GM19468 (cell line): ENCODE results near the gene HOXA7.

Experiments
- ATAC-seq: cut with Tn5 transposase; IDR thresholded peaks from one replicate; pipeline ENCODE4 v1.9.1; 2021; ENCODE audit warnings: mild to moderate bottlenecking, moderate library complexity, moderate number of reproducible peaks; ENCODE audit not compliant: unreplicated experiment; ENCODE audit errors: extremely low read depth

The HOXA7 gene

DNA sequence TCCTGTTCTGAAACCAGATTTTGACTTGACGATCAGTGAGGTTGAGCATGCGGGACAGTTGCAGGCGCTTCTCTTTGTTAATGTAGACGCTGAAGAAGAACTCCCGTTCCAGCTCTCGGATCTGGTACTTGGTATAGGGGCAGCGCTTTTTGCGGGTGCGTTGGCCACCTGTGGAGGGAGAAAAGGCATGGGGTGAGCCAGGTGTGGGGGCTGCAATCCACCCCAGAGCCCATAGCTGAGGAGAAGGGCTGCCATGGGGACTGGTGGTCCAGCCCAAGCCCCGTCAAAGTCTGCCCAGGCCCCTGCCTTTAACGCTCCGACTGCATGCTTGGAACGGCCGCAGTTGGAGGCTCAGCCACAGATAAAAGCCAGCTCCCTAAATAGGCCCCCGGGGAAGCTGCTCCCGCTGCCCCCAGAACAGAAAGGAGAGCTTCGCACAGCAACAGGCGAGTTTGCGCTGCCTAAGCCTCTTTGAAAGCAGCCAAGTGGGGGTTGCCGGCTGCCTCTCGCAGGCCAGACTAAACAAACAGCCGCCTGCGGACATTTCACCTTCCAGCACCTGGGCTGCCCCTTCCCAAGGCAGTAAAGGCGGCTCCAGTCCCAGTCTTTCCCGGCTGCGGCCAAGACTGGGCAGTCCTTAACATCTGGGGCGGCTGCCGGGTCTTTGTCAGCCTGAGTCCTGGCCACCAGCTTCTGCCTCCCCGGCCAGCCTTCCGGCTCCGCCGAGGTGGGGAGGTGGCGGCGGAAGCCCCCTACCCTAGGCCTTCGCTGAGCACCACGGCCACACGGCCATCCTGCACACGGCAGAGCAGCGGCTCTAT lies 26.6 kb upstream of the HOXA7 start:
- ATAC-seq, result no peak

- ATAC-seq, result no peak
Measured at GRCh38 chr7:27182285-27182841, 25.9 kb upstream of the HOXA7 start.

- no peak for ATAC-seq
Measured at GRCh38 chr7:27181795-27182275, 25.4 kb upstream of the HOXA7 start.

- ATAC-seq, result no peak
Measured at GRCh38 chr7:27180431-27181420, 24.3 kb upstream of the HOXA7 start.

DNA sequence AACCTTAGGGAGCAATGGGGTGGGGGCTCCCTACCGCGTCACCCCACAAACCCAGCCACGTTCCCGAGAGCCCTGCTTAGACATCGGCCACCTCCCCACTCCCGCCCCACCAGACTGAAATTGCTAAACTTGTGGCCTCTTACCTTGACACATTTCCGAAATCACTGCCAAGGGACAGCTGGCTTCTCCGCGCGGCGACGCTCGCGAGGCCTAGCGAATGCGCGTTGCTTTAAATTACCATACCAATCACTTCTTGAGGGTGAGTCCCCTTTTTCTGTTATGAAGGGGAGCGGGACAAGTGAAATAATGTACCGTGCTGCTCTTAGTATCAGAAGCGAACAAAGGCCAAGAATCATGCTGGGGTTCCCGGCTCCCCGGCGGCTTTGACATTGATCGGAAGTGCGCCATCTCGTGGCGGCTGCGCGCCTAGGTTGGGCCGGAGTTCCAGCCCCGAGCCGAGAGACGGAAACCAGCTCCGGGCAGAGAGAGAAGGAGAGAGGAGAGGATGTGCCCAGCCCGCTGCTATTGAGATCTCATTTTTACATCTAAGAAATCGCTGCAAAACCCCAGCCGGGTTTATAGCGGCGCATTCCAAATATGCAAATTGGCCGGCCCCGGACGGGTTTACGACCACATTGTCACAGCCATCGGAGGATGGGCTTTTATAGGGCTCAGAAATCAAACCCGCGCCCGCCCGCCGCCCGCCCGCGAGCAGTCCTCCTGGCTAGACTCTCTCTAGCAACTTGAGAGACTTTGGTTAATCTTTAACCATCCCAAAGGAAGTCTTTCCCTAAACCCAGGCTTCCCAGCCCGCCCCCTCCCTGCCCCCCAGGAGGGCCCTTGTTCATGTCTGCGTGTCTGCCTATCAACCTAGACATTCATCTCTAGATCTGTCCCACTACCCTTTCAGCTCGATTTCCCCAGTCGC lies 23.3 kb upstream of the HOXA7 start:
- ATAC-seq, result no peak

DNA sequence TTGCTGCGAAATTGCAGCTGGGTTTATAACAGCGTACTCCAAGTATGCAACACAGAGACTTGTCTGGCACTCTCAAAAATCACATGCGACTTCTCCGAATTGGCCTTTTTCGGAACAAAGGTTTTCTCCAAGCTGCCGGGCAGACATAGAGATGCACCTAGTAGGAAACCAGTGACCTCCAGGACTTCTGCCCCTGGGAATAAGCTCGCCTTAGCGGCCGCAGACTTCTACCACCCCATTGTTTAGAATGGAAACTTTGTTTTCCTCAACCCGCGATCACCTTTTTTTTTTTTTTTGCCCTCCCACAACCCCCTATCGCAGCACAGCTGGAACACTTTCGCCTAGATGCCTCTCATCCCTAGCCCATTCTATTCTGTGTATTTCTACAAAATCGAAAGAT lies 22.6 kb upstream of the HOXA7 start:
- no peak for ATAC-seq

DNA sequence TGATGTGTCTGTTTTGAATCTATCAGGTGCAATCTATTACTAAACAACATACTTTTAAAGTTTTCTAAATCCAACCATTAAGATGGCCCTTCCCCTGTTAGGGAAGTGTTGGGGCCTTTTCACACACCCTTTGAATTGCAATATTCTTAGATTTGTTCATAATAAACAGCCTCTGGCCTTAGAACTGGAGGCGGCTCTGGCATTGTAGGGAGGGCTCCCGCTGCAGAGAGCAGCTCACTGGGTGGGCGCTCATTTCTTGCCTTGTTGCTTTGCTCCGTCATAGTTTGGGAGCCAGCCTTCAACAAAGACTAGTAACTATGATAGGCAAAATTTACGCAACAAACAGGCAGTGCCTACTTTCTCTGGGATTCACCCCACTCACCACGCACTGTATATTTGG lies 21.9 kb upstream of the HOXA7 start:
- ATAC-seq, result no peak

- ATAC-seq, result no peak
Measured at GRCh38 chr7:27177795-27178320, 21.4 kb upstream of the HOXA7 start.

- no peak for ATAC-seq
Measured at GRCh38 chr7:27176962-27177794, 20.7 kb upstream of the HOXA7 start.

DNA sequence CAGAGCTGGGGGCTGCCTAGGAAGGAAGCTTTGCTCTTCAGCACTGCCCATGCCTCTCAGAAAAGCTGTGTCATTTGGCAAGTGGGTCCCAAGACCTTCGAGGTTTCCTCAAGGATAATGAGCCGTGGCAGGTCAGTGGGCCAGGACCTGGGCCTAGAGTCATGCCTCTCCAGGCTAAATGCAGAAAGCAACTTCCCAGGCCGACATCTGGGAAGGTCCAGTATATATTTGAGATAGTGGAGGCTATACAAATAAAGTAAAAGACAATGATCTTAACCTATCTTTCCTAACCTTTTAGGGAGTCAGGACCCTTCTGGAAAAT lies 20.0 kb upstream of the HOXA7 start:
- ATAC-seq, result no peak

GRCh38 chr7:27175626-27176523 lies 19.4 kb upstream of the HOXA7 start:
- no peak for ATAC-seq

GRCh38 chr7:27174874-27175625 lies 18.6 kb upstream of the HOXA7 start:
- no peak for ATAC-seq

DNA sequence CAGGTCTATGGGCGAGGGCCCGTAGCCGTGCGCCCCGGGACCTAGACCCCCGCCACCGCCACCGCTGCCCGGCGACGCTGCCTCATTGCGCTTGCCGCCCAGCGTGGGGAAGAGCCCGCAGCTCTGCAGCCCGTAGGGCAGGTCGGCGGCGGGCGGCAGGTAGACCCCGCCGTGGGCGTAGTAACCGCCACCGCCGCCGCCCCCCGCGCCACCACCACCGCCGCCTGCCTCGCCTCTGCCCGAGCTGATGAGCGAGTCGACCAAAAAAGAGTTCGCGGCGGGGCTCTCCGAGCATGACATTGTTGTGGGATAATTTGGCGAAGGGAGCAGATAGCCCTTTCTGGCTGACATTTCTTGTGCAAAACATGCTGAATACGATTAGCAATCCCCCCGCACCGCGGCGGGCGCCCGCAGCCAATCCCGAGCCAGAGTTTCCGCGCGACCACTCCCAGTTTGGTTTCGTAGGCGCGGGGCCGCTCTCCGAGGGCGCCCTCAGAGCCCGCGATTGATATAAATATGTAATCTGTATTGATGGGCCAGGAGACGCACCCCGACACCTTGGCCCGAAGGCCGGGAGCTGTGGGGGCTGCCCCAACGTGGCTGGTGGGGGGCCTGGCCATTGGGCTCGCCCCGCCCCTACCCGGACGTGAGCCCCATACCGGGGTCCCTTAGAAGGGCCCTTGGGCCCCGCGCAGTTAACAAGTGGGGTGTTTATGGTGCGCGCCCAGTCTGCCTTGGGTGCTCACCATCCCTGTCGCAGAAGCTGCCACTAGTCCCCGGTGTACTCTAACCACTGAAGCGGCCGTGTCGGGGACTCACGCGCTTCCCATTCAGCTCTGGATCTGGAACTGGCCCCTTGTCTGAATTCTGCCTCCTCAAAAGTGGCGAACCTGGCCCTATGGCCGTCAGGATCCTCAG lies 17.7 kb upstream of the HOXA7 start, which contains the start of gene HOXA10:
HOXA10 (minus strand) TSS at position 365 of the 918 bp plus-strand sequence; CDS start at position 351, 14 bp downstream.
- ATAC-seq, result no peak

GRCh38 chr7:27173511-27173955 lies 17.1 kb upstream of the HOXA7 start:
- ATAC-seq, result no peak

GRCh38 chr7:27172823-27173510 lies 16.5 kb upstream of the HOXA7 start:
- no peak for ATAC-seq
